Activated B cell treated with CpG ODN at 0.5 μM for 24 hours (primary cell): ENCODE data around the gene DNAJC27. TPM values are rescaled to one million over a fixed set of nuclear protein-coding genes. Genes with fewer than 3 reads are reported as not detected.

Experiments used
- ATAC-seq: fragments of 200-7000 bp; cut with Tn5 transposase; one replicate; pipeline ENCODE4 v1.10.0; 2021; ENCODE audit warnings: low read depth, mild to moderate bottlenecking, moderate library complexity
- CTCF ChIA-PET: fragments of 350-600 bp; sonication (Branson Sonifier 250); formaldehyde crosslinking; loops from one replicate; lab custom pipeline; 2021; ENCODE audit warnings: antibody characterized with exemption; lab: Charles Lee
- POLR2A ChIA-PET: fragments of 350-600 bp; sonication (Branson Sonifier 250); formaldehyde crosslinking; loops from one replicate; lab custom pipeline; 2021; ENCODE audit warnings: antibody characterized with exemption; lab: Charles Lee
- DNase-seq: peaks from one replicate; pipeline ENCODE4 v3.0.0; 2022
- H3K27ac Mint-ChIP-seq: one replicate; pipeline ENCODE4 v1.8.0; 2020; ENCODE audit warnings: mixed read lengths
- H3K27me3 Mint-ChIP-seq: one replicate; pipeline ENCODE4 v1.8.0; 2021; ENCODE audit warnings: mixed read lengths
- H3K36me3 Mint-ChIP-seq: one replicate; pipeline ENCODE4 v1.8.0; 2021; ENCODE audit warnings: low read depth, mixed read lengths
- H3K4me1 Mint-ChIP-seq: one replicate; pipeline ENCODE4 v1.8.0; 2021; ENCODE audit warnings: mixed read lengths
- H3K4me3 Mint-ChIP-seq: one replicate; pipeline ENCODE4 v1.8.0; 2020; ENCODE audit warnings: mild to moderate bottlenecking, mixed read lengths
- H3K9me3 Mint-ChIP-seq: one replicate; pipeline ENCODE4 v1.8.0; 2020; ENCODE audit warnings: mixed read lengths
- intact Hi-C: fragments of 100-400 bp; cut with micrococcal nuclease; formaldehyde crosslinking; loops from one replicate; pipeline ENCODE4 v1.15.1; 2024
- total RNA-seq: library from RNA; stranded (reverse); gene quantifications from 2 replicates; pipeline ENCODE4 v1.2.3, GENCODE V29; 2022
- TF ChIP-seq, protein P1 (sequence below): fragments of 200-600 bp; IDR thresholded peaks from one replicate; pipeline ENCODE4 v1.8.0; 2022; ENCODE audit warnings: antibody characterized with exemption, mild to moderate bottlenecking

DNAJC27 gene
- total RNA-seq, 1 donor from 2014 or later, result 9.7 TPM

DNA sequence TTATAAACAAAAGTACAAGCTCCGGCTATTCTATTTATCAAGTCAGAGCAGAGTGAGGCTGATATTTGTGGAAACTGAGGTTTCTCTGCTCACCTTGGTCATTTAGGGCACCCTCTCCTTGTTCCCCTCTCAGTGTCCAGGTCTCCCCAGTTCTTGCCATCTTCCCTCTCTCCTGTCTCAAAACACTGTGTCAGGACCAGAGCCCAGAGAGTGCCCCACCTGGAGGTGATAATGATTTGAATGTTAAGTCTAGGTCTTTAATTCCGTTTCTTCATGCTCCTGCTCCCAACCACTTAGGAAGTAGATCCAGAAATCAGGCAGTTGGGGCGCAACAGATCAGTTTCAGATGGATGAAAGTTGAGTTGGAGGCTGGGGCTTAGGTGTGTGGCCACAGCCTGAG lies 42.5 kb downstream of the DNAJC27 start:
- Mint-ChIP-seq H3K27me3 (no peaks in the 10 kb centered on the region), H3K9me3 (no peaks in the 10 kb centered on the region), H3K36me3 (no peaks in the 10 kb centered on the region), H3K4me3 (no peak overlapping the region), H3K27ac (no peak overlapping the region), H3K4me1 (peaks cover 10% of the 10 kb centered on the region)
- POLR2A ChIA-PET, result interaction anchor here (0.7 kb wide), 1 partner anchor 163 kb away, joined by 3 read pairs; no protein-coding TSS in a partner anchor
- CTCF ChIA-PET, result no interaction called here
- DNase-seq, result no peak
- TF ChIP-seq, protein P1, sequence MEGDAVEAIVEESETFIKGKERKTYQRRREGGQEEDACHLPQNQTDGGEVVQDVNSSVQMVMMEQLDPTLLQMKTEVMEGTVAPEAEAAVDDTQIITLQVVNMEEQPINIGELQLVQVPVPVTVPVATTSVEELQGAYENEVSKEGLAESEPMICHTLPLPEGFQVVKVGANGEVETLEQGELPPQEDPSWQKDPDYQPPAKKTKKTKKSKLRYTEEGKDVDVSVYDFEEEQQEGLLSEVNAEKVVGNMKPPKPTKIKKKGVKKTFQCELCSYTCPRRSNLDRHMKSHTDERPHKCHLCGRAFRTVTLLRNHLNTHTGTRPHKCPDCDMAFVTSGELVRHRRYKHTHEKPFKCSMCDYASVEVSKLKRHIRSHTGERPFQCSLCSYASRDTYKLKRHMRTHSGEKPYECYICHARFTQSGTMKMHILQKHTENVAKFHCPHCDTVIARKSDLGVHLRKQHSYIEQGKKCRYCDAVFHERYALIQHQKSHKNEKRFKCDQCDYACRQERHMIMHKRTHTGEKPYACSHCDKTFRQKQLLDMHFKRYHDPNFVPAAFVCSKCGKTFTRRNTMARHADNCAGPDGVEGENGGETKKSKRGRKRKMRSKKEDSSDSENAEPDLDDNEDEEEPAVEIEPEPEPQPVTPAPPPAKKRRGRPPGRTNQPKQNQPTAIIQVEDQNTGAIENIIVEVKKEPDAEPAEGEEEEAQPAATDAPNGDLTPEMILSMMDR, result no peak
- intact Hi-C loops, result no loop called here
- ATAC-seq, result no peak

DNA sequence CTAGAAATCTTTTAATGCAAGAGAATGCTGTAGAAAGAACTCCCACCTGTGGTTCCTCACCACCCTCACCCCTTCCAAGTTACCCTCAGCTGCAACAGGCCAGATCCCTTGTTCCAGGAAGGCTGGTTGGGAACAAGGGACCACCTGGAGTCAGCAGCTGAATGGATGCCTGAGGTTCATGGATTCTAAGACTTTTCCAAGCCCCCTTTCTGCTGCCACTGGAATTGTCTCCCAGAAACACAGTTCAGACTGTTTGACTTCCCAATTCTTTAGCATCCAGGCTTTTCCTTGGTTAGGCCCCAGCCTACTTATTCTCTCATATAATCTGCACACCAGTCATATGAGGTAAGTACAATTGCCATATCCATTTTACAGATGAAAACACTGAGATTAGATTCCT lies 43.7 kb downstream of the DNAJC27 start:
- intact Hi-C loops, result no loop called here
- no peaks in the 10 kb centered on the region for H3K27me3 Mint-ChIP-seq
- ATAC-seq (no peak), DNase-seq (no peak)
- H3K27ac Mint-ChIP-seq, result no peak overlapping the region
- no peak overlapping the region for H3K4me3 Mint-ChIP-seq
- CTCF ChIA-PET, result no interaction called here
- POLR2A ChIA-PET, result no interaction called here
- TF ChIP-seq, protein P1, result no peak
- H3K36me3 Mint-ChIP-seq, result no peaks in the 10 kb centered on the region
- no peaks in the 10 kb centered on the region for H3K9me3 Mint-ChIP-seq
- peaks cover 10% of the 10 kb centered on the region for H3K4me1 Mint-ChIP-seq

DNA sequence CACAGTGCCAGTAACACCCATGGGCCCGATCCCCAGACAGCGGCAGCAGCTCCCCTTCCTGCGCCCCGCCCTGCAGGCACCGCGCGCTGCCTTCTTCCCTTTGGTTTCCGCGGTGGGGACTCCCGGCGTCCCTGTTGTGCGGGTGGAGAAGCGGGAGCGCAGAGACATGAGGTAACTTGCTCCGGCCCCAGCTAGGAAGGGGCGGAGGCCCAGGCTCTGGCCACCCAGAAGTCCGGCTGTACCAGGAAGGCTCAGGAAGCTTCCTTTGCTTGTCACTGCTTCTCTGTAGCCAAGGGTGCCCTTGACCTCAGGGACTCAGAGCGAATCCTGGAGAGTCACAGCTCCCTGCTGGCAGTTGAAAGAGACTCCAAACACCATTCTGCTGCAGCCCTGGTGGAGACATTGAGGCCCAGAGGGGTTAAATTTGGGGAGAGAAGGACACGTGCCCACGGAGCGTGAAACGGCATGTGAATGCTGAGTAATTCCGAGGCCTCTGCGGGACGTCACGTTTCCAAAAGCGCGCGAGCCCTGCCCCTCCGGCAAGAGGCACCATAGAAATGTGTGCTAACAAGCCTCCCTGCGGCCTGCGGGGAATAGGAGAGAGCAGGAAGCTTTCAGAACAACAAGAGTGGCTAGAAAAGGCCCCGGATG lies 45.0 kb downstream of the DNAJC27 start:
- peaks cover 10% of the 10 kb centered on the region for H3K4me1 Mint-ChIP-seq
- POLR2A ChIA-PET, result no interaction called here

DNA sequence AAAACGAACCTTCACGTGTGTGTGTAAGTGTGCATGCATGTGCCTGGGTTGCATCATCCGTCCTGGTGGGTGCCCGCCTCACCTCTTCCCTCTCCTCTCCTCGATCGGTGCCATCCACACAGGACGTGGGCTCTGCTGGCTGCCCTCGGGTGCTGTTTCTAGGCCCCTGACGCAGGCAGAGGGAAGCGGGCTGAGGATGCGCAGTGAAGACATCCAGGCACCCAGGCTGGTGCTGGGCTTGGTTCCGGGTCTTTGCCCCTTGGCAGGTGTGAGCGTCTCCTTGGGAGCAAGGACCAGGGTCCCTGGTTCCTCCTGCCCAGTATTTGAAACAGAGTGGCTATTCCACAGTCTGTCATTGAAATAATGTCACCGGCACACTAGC lies 45.5 kb downstream of the DNAJC27 start:
- no peaks in the 10 kb centered on the region for H3K36me3 Mint-ChIP-seq
- peaks cover 10% of the 10 kb centered on the region for H3K4me1 Mint-ChIP-seq
- intact Hi-C loops, result no loop called here
- no peak for ATAC-seq
- H3K4me3 Mint-ChIP-seq, result peak overlapping the region; percentile 70
- H3K27ac Mint-ChIP-seq, result no peak overlapping the region
- no peaks in the 10 kb centered on the region for H3K9me3 Mint-ChIP-seq
- POLR2A ChIA-PET, result no interaction called here
- no peak for DNase-seq
- H3K27me3 Mint-ChIP-seq, result no peaks in the 10 kb centered on the region
- TF ChIP-seq, protein P1, result no peak
- CTCF ChIA-PET, result no interaction called here

More for the DNA sequence above, 45.0 kb downstream of the DNAJC27 start:
- H3K27me3 Mint-ChIP-seq, result no peaks in the 10 kb centered on the region
- H3K9me3 Mint-ChIP-seq, result no peaks in the 10 kb centered on the region
- intact Hi-C loops, result no loop called here
- ATAC-seq, result peak; percentile 25
- TF ChIP-seq, protein P1, result no peak
- H3K27ac Mint-ChIP-seq, result no peak overlapping the region
- DNase-seq, result no peak
- H3K36me3 Mint-ChIP-seq, result no peaks in the 10 kb centered on the region
- peak overlapping the region; percentile 70 for H3K4me3 Mint-ChIP-seq
- CTCF ChIA-PET, result no interaction called here

DNA sequence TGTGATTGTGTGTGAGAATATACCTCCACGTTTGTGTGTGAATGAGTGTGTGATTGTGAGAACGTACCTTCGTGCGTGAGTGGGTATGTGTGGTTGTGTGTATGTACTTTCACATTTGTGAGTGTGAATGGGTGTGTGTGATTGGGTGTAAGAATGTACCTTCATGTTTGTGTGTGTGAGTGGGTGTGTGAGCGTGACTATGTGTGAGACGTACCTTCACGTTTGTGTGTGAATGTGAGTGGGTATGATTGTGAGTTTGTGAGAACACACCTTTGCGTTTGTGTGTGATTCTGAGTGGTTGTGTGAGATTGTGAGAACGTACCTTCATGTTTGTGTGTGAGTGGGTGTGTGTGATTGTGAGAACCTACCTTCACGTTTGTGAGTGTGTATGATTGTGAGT lies 45.9 kb downstream of the DNAJC27 start:
- ATAC-seq, result no peak
- no peaks in the 10 kb centered on the region for H3K9me3 Mint-ChIP-seq
- no peaks in the 10 kb centered on the region for H3K36me3 Mint-ChIP-seq
- peaks cover 14% of the 10 kb centered on the region for H3K4me1 Mint-ChIP-seq
- CTCF ChIA-PET, result no interaction called here
- no peaks in the 10 kb centered on the region for H3K27me3 Mint-ChIP-seq
- TF ChIP-seq, protein P1, result no peak
- H3K4me3 Mint-ChIP-seq, result no peak overlapping the region
- DNase-seq, result no peak
- H3K27ac Mint-ChIP-seq, result no peak overlapping the region
- POLR2A ChIA-PET, result no interaction called here
- intact Hi-C loops, result no loop called here
